Stimulated activated CD8-positive, alpha-beta memory T cell treated with anti-CD3 and anti-CD28 coated beads, Interleukin-4, amount 100 ng/mL, for 1 hour (primary cell): Measurements from ENCODE around the gene OSBPL8.
A peak's percentile ranks its signal among the peaks of the same experiment; 100 is the strongest.

ENCODE experiments used
- DNase-seq, 2 donors: peaks; one replicate each; pipeline ENCODE4 v3.0.0-alpha.2; 2020; ENCODE audit warnings: low read depth in 2 of 2, low spot score in 1 of 2

OSBPL8 gene

DNA sequence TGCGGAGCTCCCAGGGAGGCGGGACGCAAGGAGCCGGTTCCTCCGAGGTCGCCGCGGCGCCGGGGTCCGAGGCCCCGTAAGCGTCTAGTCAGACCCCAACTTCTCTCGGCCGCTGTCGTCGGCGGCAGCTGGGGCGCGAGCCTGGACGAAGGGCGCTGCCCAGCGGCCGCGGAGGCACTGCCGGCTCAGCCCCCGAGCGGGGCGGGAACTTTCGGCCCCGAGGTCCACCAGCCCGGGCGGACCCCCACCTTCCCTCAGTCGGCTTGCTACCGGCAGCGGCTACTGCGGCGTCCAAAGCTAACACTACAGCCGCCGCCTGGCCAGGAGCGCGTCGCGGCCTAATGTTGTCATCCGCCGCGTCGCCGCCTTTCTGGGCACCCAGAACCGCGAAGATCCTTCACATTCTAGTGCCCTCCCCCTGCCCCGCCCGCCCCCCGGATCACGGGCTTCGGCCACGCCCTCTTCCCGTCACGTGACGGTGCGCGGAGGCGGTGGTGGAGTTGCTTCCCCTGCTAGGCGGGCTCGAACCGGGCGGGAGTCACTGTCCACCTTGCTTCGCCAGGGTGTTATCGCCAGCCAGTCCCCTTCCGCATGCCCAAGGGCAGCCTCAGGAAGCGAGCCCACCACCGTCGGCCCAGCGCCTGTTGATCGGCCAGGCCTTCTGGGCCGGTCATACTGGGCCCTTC lies at the start of gene OSBPL8:
OSBPL8 (minus strand) TSS at position 372 of the 686 bp plus-strand sequence. CDS start 72,220 bp downstream, outside the sequence.
- DNase-seq: peak; percentile 95 to 97

DNA sequence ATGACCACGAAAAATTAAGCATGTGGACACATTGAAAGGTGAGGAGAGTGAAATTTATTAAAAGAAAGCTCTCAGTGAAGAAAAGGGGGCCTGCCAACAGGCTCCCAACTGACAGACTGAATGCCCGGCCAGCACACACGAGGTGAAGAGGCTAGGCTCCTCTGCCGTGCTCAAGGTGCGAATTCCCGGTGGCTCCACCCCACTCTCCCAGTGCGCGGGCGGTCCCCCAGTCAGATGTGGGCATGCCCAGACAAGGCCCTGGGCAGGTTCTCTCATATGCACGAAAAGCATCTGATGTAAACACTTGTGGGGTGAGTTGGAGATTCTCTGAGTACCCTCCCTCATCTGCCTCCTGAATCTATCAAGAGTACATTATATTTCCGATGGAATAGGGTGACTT lies 48.5 kb upstream of the OSBPL8 start:
- DNase-seq: no peak

- DNase-seq: no peak
These were observed 35.5 kb upstream of the OSBPL8 start for GRCh38 chr12:76595056-76595455.

GRCh38 chr12:76591476-76591875 lies 31.9 kb upstream of the OSBPL8 start:
- no peak for DNase-seq

DNA sequence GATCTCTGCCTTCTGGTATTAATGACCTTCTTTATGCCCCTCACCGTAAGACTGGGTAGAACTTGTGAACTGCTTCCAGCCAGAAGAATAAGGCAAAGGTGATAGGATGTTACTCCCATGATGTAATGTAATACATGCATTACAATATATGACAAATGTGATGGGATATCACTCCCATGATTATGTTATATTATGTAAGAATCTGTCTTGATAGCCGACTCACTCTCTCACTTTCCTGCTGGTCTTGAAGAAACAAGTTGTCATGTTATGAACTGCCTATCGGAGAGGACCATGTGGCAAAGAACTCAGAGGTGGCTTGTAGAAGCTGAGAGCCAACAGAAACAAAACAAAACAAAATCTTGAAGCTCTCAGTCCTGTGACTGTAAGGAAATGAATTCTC lies 30.6 kb upstream of the OSBPL8 start:
- DNase-seq: no peak

- DNase-seq: no peak
These were observed 29.5 kb upstream of the OSBPL8 start for GRCh38 chr12:76588881-76589565.

- DNase-seq: no peak
These were observed 28.0 kb upstream of the OSBPL8 start for GRCh38 chr12:76587428-76588178.

- DNase-seq: peak in 1 of 2 donors; percentile 5
These were observed 27.3 kb upstream of the OSBPL8 start for GRCh38 chr12:76586764-76587395.

- DNase-seq: no peak
These were observed 23.7 kb upstream of the OSBPL8 start for GRCh38 chr12:76583301-76583700.

GRCh38 chr12:76573840-76574373 lies 14.3 kb upstream of the OSBPL8 start:
- no peak for DNase-seq

DNA sequence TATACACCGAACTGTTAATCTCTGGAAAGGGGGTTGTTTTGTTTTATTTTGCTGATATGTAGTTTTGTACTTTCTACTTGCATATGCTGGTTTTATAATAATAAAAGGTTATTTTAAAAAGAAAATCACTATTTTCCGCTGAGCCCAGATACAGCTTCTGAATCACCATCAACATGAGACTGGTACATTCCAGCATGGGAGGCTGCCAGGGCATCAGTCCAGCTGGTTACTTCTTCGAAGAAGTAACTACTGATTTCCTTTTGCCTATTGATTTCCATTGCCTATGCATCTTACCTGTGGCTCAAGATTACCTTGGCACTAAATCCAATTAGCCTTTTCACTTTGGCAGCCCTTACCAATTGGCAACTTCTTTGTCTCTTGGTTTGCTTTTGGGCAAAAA lies 11.7 kb upstream of the OSBPL8 start:
- DNase-seq: no peak

- no peak for DNase-seq
These were observed 10.4 kb upstream of the OSBPL8 start for GRCh38 chr12:76569685-76570604.

DNA sequence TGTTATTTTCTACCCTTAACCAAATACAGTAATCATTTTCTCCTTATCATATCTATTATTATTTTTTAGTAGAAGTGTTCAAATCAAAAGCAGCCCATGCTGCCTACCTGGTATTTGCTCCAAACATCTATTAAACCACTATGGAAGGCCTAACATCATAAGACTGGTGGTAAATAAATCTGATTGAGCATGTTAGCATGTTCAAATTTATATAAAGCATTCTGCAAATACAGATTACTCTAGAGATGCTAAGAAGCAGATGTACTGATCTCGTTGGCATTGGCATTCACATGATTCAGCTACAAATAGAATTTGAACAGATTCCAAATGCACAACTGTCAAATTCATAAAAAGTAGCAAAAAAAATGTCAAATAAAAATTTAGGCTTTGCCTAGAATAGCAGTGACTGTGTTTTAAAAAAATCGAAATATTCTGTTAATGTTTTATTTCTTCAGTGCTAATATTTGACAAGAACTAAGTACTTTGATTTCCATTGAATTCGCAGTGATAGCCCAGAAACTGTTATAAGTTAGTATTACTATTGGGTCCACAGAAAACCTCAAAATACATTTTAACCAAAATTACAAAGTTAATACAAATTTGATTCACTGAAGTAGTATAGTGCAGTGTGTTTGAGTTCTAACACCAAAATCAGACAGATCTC lies 9.4 kb upstream of the OSBPL8 start:
- no peak for DNase-seq

DNA sequence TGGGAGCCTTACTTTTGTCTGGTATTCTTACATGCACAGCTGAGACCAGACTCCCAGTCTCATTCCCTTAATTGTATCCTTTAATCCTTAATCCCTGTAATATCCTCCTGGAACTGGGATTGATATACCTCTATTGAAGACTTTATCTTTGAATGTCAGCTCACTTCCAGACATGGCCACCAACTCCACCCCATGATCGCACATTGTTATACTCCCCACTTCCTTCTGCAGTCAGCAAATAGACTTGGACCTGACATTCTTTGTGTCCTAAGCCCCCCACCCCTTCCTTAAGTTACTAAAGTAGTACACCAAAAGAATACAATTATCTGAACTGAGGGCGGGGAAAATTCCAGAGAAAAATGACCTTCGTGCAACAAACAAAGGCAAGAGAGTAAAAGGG lies 8.6 kb upstream of the OSBPL8 start:
- no peak for DNase-seq

DNA sequence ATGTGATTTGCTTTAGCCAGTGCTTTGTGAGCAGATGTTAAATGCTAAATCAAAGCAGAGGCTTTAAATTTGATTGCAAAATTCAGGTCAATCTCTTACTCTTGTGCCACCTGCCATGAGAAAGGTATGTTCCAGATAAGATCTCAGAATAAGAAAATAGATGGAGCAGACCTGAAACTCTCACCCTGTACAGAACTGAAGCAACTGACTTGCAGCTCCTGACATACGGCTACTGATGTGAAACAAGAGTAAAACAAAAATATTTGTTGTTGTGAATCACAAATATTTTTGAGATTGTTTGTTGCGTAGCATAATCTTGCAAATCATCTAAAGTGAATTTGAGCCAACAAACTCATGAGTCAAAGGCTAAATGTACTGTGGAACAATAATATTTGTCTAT lies 3.5 kb upstream of the OSBPL8 start:
- no peak for DNase-seq

- DNase-seq: no peak
These were observed 2.6 kb upstream of the OSBPL8 start for GRCh38 chr12:76562130-76562529.

DNA sequence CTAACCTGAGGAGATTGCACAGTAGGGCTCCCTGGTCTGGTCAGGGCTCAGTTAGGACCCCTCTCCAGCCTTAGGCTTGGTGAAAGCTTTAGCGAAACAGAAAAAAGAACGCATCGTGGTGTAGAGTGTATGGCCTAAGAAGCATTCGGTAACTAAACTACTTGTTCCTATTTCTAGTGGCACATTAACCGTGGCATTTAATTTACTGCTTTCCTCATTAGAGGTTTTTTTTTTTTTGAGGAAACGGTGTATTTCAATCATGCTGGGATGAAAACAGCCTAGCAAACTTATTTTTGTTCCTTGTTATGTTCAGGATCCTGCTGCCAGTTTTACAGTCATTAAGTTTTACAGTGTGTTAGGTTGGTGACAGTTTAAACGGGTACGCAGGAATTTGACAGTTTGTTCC lies 518 bp upstream of the OSBPL8 start:
- DNase-seq: no peak

DNA sequence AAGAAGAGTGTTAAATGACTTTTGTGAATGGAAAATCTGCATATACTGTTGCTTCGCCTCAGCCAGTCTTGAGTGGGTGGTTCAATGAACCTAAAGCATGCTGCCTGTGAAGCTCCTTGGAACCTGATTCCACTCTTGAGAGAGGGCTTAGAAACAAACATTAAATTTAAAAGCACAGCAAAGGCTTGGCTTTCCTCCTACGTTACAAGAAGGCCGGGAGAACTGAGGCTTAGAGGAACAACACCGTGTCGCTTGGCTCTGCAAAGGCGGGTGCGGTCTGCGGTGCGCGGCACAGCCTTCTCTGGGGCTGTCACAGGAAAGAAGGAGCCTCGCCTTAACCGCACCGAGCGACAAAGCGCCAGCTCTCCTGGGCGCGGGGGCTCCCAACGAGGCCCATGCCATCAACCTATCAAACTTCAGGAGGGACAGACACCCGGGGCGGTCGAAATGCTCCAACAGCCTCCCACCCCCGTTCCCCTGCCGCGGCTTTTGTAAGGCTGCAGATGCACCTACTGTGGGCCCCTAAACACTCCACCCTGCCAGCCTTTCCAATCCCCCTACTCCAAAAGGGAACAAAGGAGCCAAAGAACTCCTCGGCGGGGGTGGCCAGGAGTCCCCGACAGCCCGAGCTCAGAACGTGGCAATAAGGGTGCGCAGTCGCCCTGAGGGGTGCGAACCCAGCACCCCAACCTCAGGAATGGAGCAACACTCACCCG lies 729 bp downstream of the OSBPL8 start:
- DNase-seq: peak; percentile 45 to 58

GRCh38 chr12:76556368-76556767 lies 3.2 kb downstream of the OSBPL8 start:
- DNase-seq: no peak
